ENCODE results near the gene IL21.

- no peak for TF ChIP-seq POLR2AphosphoS5 (IDR thresholded peaks at IDR 0.05; ENCODE audit: low read depth, low read length)
- no peak for TF ChIP-seq RCOR1 (IDR thresholded peaks at IDR 0.05; ENCODE audit: low read length)
- TF ChIP-seq EP300 (IDR thresholded peaks at IDR 0.05; ENCODE audit: borderline replicate concordance in 1 of 2, low read depth in 1 of 2, low read length in 1 of 2) = no peak
- TF ChIP-seq, protein P1, sequence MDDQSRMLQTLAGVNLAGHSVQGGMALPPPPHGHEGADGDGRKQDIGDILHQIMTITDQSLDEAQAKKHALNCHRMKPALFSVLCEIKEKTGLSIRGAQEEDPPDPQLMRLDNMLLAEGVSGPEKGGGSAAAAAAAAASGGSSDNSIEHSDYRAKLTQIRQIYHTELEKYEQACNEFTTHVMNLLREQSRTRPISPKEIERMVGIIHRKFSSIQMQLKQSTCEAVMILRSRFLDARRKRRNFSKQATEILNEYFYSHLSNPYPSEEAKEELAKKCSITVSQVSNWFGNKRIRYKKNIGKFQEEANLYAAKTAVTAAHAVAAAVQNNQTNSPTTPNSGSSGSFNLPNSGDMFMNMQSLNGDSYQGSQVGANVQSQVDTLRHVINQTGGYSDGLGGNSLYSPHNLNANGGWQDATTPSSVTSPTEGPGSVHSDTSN (IDR thresholded peaks at IDR 0.05) = no peak
- TF ChIP-seq, protein P2, sequence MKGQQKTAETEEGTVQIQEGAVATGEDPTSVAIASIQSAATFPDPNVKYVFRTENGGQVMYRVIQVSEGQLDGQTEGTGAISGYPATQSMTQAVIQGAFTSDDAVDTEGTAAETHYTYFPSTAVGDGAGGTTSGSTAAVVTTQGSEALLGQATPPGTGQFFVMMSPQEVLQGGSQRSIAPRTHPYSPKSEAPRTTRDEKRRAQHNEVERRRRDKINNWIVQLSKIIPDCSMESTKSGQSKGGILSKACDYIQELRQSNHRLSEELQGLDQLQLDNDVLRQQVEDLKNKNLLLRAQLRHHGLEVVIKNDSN (IDR thresholded peaks at IDR 0.05; ENCODE audit: borderline replicate concordance, low read depth) = no peak
- TF ChIP-seq, protein P3, sequence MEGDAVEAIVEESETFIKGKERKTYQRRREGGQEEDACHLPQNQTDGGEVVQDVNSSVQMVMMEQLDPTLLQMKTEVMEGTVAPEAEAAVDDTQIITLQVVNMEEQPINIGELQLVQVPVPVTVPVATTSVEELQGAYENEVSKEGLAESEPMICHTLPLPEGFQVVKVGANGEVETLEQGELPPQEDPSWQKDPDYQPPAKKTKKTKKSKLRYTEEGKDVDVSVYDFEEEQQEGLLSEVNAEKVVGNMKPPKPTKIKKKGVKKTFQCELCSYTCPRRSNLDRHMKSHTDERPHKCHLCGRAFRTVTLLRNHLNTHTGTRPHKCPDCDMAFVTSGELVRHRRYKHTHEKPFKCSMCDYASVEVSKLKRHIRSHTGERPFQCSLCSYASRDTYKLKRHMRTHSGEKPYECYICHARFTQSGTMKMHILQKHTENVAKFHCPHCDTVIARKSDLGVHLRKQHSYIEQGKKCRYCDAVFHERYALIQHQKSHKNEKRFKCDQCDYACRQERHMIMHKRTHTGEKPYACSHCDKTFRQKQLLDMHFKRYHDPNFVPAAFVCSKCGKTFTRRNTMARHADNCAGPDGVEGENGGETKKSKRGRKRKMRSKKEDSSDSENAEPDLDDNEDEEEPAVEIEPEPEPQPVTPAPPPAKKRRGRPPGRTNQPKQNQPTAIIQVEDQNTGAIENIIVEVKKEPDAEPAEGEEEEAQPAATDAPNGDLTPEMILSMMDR (IDR thresholded peaks at IDR 0.05) = no peak
- TF ChIP-seq, protein P4, sequence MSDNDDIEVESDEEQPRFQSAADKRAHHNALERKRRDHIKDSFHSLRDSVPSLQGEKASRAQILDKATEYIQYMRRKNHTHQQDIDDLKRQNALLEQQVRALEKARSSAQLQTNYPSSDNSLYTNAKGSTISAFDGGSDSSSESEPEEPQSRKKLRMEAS (IDR thresholded peaks at IDR 0.05; ENCODE audit: low read depth) = no peak
- no peak for TF ChIP-seq RFX5 (IDR thresholded peaks at IDR 0.05; ENCODE audit: low read length)
Measured at GRCh38 chr4:122624205-122624604, 3.3 kb upstream of the IL21 start.
